SH-SY5Y (cell line): ENCODE data around the gene CTDP1.

Source experiments
- GATA2 ChIP-seq: IDR thresholded peaks from 2 replicates; pipeline ENCODE4 v1.6.1; 2011; ENCODE audit warnings: mild to moderate bottlenecking, low read depth, low read length
- GATA3 ChIP-seq: IDR thresholded peaks from 2 replicates; pipeline ENCODE4 v1.6.1; 2011; ENCODE audit warnings: low read depth, mild to moderate bottlenecking, low read length, moderate library complexity

Gene CTDP1

GRCh38 chr18:79748321-79749180, 68.9 kb downstream of the CTDP1 start:
- TF ChIP-seq GATA2 (no peak), GATA3 (no peak)

- TF ChIP-seq GATA3 (no peak), GATA2 (no peak)
Measured at GRCh38 chr18:79749251-79750191, 69.9 kb downstream of the CTDP1 start.

GRCh38 chr18:79750980-79751571, 71.5 kb downstream of the CTDP1 start:
- no peak for TF ChIP-seq GATA3
- no peak for TF ChIP-seq GATA2

GRCh38 chr18:79753391-79753851, 73.8 kb downstream of the CTDP1 start:
- TF ChIP-seq GATA2 (no peak), GATA3 (no peak)

- TF ChIP-seq GATA3 (no peak), GATA2 (no peak)
Measured at GRCh38 chr18:79754022-79754761, 74.6 kb downstream of the CTDP1 start.

- TF ChIP-seq GATA3 (no peak), GATA2 (no peak)
Measured at GRCh38 chr18:79754831-79755351, 75.3 kb downstream of the CTDP1 start.

GRCh38 chr18:79755496-79756142, 76.0 kb downstream of the CTDP1 start:
- no peak for TF ChIP-seq GATA2
- TF ChIP-seq GATA3, result no peak

- TF ChIP-seq GATA3 (no peak), GATA2 (no peak)
Measured at GRCh38 chr18:79756143-79756500, 76.5 kb downstream of the CTDP1 start.

- TF ChIP-seq GATA2 (no peak), GATA3 (no peak)
Measured at GRCh38 chr18:79756826-79757225, 77.2 kb downstream of the CTDP1 start.

GRCh38 chr18:79760348-79760747, 80.7 kb downstream of the CTDP1 start:
- TF ChIP-seq GATA2 (no peak), GATA3 (no peak)

- TF ChIP-seq GATA3 (no peak), GATA2 (no peak)
Measured at GRCh38 chr18:79760881-79761280, 81.3 kb downstream of the CTDP1 start.

- TF ChIP-seq GATA3, result no peak
- TF ChIP-seq GATA2, result no peak
Measured at GRCh38 chr18:79763407-79763806, 83.8 kb downstream of the CTDP1 start.

- no peak for TF ChIP-seq GATA3
- no peak for TF ChIP-seq GATA2
Measured at GRCh38 chr18:79764131-79764530, 84.5 kb downstream of the CTDP1 start.
